ENCODE data around the gene FES.

DNA sequence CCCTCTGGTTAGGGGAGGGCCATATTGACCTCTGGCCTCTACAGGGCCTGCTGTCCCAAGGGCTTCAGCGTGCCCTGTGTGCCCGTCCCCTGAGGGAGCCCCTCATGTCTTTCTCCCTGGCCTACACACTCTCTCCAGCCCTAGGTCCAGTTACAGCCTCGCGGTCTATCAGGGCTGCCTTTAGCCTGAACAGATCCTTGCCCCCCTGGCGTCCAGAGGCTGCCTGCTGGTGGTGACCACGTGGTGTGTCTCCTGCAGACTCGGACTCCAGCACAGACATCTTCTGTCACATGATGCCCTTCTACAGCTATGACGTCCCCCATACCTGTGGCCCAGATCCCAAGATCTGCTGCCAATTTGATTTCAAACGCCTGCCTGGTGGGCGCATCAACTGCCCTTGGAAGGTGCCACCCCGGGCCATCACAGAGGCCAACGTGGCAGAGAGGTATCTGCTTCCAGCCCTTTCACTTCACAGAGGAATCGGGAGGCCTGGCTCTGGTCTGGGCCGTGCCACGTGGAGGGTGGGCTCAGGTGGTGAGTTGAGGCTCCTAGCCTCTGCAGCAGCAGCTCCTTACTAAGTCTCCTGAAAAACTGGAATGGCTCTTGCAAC is 22.9 kb downstream of the FES start:
- TF ChIP-seq ZFP36 (IDR thresholded peaks at IDR 0.05; ENCODE audit: borderline replicate concordance, partially characterized antibody): no peak
- TF ChIP-seq, protein P1, sequence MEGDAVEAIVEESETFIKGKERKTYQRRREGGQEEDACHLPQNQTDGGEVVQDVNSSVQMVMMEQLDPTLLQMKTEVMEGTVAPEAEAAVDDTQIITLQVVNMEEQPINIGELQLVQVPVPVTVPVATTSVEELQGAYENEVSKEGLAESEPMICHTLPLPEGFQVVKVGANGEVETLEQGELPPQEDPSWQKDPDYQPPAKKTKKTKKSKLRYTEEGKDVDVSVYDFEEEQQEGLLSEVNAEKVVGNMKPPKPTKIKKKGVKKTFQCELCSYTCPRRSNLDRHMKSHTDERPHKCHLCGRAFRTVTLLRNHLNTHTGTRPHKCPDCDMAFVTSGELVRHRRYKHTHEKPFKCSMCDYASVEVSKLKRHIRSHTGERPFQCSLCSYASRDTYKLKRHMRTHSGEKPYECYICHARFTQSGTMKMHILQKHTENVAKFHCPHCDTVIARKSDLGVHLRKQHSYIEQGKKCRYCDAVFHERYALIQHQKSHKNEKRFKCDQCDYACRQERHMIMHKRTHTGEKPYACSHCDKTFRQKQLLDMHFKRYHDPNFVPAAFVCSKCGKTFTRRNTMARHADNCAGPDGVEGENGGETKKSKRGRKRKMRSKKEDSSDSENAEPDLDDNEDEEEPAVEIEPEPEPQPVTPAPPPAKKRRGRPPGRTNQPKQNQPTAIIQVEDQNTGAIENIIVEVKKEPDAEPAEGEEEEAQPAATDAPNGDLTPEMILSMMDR (IDR thresholded peaks at IDR 0.05): no peak
- TF ChIP-seq JUN (IDR thresholded peaks at IDR 0.05): no peak
- TF ChIP-seq CBX2 (IDR thresholded peaks at IDR 0.05; ENCODE audit: borderline replicate concordance, low read depth): no peak
- TF ChIP-seq POLR2A (IDR thresholded peaks at IDR 0.05; ENCODE audit: low read length): no peak
- no peak for TF ChIP-seq BHLHE40 (IDR thresholded peaks at IDR 0.05; ENCODE audit: low read depth, low read length)
- TF ChIP-seq, protein P2, sequence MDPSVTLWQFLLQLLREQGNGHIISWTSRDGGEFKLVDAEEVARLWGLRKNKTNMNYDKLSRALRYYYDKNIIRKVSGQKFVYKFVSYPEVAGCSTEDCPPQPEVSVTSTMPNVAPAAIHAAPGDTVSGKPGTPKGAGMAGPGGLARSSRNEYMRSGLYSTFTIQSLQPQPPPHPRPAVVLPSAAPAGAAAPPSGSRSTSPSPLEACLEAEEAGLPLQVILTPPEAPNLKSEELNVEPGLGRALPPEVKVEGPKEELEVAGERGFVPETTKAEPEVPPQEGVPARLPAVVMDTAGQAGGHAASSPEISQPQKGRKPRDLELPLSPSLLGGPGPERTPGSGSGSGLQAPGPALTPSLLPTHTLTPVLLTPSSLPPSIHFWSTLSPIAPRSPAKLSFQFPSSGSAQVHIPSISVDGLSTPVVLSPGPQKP (IDR thresholded peaks at IDR 0.05; ENCODE audit: low read depth, low read length): no peak
- no peak for TF ChIP-seq NR3C1 (IDR thresholded peaks at IDR 0.05)
- TF ChIP-seq, protein P3, sequence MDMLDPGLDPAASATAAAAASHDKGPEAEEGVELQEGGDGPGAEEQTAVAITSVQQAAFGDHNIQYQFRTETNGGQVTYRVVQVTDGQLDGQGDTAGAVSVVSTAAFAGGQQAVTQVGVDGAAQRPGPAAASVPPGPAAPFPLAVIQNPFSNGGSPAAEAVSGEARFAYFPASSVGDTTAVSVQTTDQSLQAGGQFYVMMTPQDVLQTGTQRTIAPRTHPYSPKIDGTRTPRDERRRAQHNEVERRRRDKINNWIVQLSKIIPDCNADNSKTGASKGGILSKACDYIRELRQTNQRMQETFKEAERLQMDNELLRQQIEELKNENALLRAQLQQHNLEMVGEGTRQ (IDR thresholded peaks at IDR 0.05): no peak
- no peak for TF ChIP-seq ESRRA (IDR thresholded peaks at IDR 0.05; ENCODE audit: borderline replicate concordance, low read length)
